ENCODE measurements around the gene ZNF662.

DNA sequence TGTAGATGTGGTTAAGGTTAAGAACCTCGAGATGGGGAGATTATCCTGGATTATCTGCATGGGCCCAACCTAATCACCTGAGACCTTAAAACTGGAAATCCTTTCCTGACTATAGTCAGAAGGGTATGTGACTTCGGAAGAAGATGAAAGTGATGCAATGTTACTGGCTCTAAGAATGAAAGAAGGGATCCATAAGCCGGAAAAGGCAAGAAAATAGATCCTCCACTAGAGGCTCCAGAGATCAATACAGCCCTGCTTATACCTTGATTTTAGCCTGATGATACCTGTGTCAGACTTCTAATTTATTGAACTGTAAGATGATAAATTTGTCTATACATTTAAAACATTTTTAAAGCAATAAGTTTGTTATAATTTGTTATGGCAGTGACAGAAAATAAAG is 51.6 kb downstream of the ZNF662 start:
- TF ChIP-seq, protein P1, sequence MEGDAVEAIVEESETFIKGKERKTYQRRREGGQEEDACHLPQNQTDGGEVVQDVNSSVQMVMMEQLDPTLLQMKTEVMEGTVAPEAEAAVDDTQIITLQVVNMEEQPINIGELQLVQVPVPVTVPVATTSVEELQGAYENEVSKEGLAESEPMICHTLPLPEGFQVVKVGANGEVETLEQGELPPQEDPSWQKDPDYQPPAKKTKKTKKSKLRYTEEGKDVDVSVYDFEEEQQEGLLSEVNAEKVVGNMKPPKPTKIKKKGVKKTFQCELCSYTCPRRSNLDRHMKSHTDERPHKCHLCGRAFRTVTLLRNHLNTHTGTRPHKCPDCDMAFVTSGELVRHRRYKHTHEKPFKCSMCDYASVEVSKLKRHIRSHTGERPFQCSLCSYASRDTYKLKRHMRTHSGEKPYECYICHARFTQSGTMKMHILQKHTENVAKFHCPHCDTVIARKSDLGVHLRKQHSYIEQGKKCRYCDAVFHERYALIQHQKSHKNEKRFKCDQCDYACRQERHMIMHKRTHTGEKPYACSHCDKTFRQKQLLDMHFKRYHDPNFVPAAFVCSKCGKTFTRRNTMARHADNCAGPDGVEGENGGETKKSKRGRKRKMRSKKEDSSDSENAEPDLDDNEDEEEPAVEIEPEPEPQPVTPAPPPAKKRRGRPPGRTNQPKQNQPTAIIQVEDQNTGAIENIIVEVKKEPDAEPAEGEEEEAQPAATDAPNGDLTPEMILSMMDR (IDR thresholded peaks at IDR 0.05) = no peak
- TF ChIP-seq POLR2A (IDR thresholded peaks at IDR 0.05) = no peak

Data from thyroid gland (tissue), 4 donors.